Measurements from ENCODE around the gene ATP1A2.
A peak's percentile ranks its signal among the peaks of the same experiment; 100 is the strongest.

ATP1A2 gene

GRCh38 chr1:160086456-160086892 lies 29.1 kb upstream of the ATP1A2 start:
- peak in 1 of 2 donors; percentile 78 for DNase-seq
- no peaks in the 10 kb centered on the region for H3K9me3 ChIP-seq
- intact Hi-C loops (cut with DNase I; ENCODE audit: low total_unique reads), result loop anchor here (1.0 kb wide), 1 partner anchor 12 kb away; the partner anchor contains the start of gene IGSF8
- peaks cover 0 to 39% (median 30%) of the 10 kb centered on the region in 4 donors for H3K4me1 ChIP-seq
- H3K4me3 ChIP-seq, result peak overlapping the region in 1 of 2 donors; percentile 4
- peaks cover 11 to 45% (median 33%) of the 10 kb centered on the region in 3 donors for H3K36me3 ChIP-seq
- H3K27ac ChIP-seq, result peak overlapping the region; percentile 77 to 84
- peaks cover 0 to 6% of the 10 kb centered on the region in 2 donors for H3K27me3 ChIP-seq
- TF ChIP-seq, protein P1, sequence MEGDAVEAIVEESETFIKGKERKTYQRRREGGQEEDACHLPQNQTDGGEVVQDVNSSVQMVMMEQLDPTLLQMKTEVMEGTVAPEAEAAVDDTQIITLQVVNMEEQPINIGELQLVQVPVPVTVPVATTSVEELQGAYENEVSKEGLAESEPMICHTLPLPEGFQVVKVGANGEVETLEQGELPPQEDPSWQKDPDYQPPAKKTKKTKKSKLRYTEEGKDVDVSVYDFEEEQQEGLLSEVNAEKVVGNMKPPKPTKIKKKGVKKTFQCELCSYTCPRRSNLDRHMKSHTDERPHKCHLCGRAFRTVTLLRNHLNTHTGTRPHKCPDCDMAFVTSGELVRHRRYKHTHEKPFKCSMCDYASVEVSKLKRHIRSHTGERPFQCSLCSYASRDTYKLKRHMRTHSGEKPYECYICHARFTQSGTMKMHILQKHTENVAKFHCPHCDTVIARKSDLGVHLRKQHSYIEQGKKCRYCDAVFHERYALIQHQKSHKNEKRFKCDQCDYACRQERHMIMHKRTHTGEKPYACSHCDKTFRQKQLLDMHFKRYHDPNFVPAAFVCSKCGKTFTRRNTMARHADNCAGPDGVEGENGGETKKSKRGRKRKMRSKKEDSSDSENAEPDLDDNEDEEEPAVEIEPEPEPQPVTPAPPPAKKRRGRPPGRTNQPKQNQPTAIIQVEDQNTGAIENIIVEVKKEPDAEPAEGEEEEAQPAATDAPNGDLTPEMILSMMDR (IDR thresholded peaks at IDR 0.05), result no peak

- H3K36me3 ChIP-seq, result peaks cover 18 to 52% (median 41%) of the 10 kb centered on the region in 3 donors
- no peak for DNase-seq
- H3K4me1 ChIP-seq, result peaks cover 0 to 37% (median 27%) of the 10 kb centered on the region in 4 donors
- no peak overlapping the region for H3K4me3 ChIP-seq
- no peaks in the 10 kb centered on the region for H3K9me3 ChIP-seq
- peaks cover 0 to 6% of the 10 kb centered on the region in 2 donors for H3K27me3 ChIP-seq
- intact Hi-C loops (cut with DNase I; ENCODE audit: low total_unique reads), result no loop called here
- peak overlapping the region; percentile 77 to 84 for H3K27ac ChIP-seq
- TF ChIP-seq, protein P1 (IDR thresholded peaks at IDR 0.05), result no peak
Observed at GRCh38 chr1:160087118-160087662, 28.4 kb upstream of the ATP1A2 start.

GRCh38 chr1:160089883-160090282 lies 25.7 kb upstream of the ATP1A2 start:
- intact Hi-C loops (cut with DNase I; ENCODE audit: low total_unique reads), result no loop called here

GRCh38 chr1:160090760-160091159 lies 24.8 kb upstream of the ATP1A2 start:
- no peak overlapping the region for H3K4me3 ChIP-seq
- H3K9me3 ChIP-seq, result no peaks in the 10 kb centered on the region
- TF ChIP-seq, protein P1 (IDR thresholded peaks at IDR 0.05), result no peak
- no peak for DNase-seq
- H3K27me3 ChIP-seq, result no peaks in the 10 kb centered on the region
- H3K27ac ChIP-seq, result no peak overlapping the region
- intact Hi-C loops (cut with DNase I; ENCODE audit: low total_unique reads), result no loop called here
- peaks cover 0 to 40% (median 16%) of the 10 kb centered on the region in 4 donors for H3K4me1 ChIP-seq
- peaks cover 46 to 85% (median 68%) of the 10 kb centered on the region in 3 donors for H3K36me3 ChIP-seq

More at GRCh38 chr1:160089883-160090282, 25.7 kb upstream of the ATP1A2 start:
- Histone ChIP-seq H3K9me3 (no peaks in the 10 kb centered on the region), H3K27me3 (no peaks in the 10 kb centered on the region), H3K27ac (no peak overlapping the region), H3K4me3 (no peak overlapping the region), H3K36me3 (peaks cover 42 to 79% (median 66%) of the 10 kb centered on the region in 3 donors), H3K4me1 (peaks cover 0 to 42% (median 19%) of the 10 kb centered on the region in 4 donors)
- TF ChIP-seq, protein P1 (IDR thresholded peaks at IDR 0.05), result no peak
- DNase-seq, result no peak

- TF ChIP-seq, protein P1 (IDR thresholded peaks at IDR 0.05), result no peak
- no peak overlapping the region for H3K4me3 ChIP-seq
- intact Hi-C loops (cut with DNase I; ENCODE audit: low total_unique reads), result no loop called here
- DNase-seq, result no peak
- no peaks in the 10 kb centered on the region for H3K9me3 ChIP-seq
- no peaks in the 10 kb centered on the region for H3K27me3 ChIP-seq
- peaks cover 46 to 85% (median 68%) of the 10 kb centered on the region in 3 donors for H3K36me3 ChIP-seq
- peaks cover 0 to 44% (median 19%) of the 10 kb centered on the region in 4 donors for H3K4me1 ChIP-seq
- H3K27ac ChIP-seq, result no peak overlapping the region
Observed at GRCh38 chr1:160091666-160092223, 23.8 kb upstream of the ATP1A2 start.
